Measurements from ENCODE around the gene KCNQ2.

GRCh38 chr20:63452341-63452740, 20.1 kb downstream of the KCNQ2 start:
- no peak for TF ChIP-seq POLR2AphosphoS5 (IDR thresholded peaks at IDR 0.05; ENCODE audit: borderline replicate concordance, low read depth, low read length)
- no peak for TF ChIP-seq EZH2 (IDR thresholded peaks at IDR 0.05)
- no peak for TF ChIP-seq FOXP2 (optimal IDR thresholded peaks at IDR 0.05; ENCODE audit: control extremely low read depth, extremely low read length, insufficient read depth)
